Activated CD4-positive, alpha-beta T cell treated with anti-CD3 and anti-CD28 coated beads, Interleukin-2, amount 10 ng/mL, durations not matched to agents 7 days and 5 days (primary cell): ENCODE results near the gene FAM9C. TPM values are rescaled to one million over a fixed set of nuclear protein-coding genes. Genes with fewer than 3 reads are reported as not detected.

Experiments
- total RNA-seq, 2 experiments: library from RNA; stranded (reverse); gene quantifications; one replicate each; pipeline ENCODE4 v1.2.3, GENCODE V29; 2021

Gene FAM9C
- total RNA-seq, 2 experiments from 2014 or later: not detected

Other genes starting within 250 kb of the FAM9C start
- under 1 TPM; 0.10 to 0.19 TPM for gene TLR7, start 177.5 kb downstream of the FAM9C start, total RNA-seq
- gene TLR8, start 138.0 kb downstream of the FAM9C start, total RNA-seq: not detected
- gene TMSB4X, start 69.5 kb downstream of the FAM9C start, total RNA-seq: 1,000 to 10,000 TPM; 9,113 to 9,418 TPM